ENCODE data around the gene SNAI3. TPM values are rescaled to one million over a fixed set of nuclear protein-coding genes. Genes with fewer than 3 reads are reported as not detected.

Gene SNAI3
- polyA plus RNA-seq, 1 donor from 2014 or later = not detected

DNA sequence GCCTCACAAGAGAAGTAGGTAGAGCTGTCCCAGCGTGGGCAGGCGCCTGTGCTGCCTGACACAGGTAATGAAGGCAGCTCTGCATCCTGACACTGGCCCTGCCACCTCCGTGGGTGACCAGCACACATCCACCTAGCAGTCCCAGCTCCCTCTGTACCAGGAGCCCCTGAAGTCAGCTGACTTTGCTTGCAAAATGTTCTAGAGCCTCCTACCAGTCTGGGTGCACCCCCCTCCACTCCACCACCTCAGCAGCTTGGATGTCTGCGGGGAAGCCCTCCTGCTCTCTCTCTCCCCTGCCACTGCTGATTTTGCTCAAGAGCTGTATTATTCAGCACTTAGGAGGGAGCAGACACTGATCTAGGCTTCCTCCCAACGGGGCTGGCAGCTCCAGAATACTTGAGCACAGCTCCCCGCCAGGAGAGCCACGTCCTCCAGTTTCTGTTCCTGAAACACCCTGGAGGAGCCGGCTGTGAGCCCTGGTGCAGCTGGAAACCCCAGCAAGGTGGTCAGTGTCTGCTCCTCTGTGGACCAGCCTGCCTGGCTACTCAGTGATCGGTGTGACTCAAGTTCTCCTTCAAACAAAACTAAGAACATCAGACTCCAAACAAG, 18.9 kb upstream of the SNAI3 start:
- Histone ChIP-seq H3K9ac (ENCODE audit: low read length) (peak overlapping the region; percentile 72), H3K79me2 (replicated peaks; ENCODE audit: insufficient read depth, low read length) (peaks cover 15% of the 10 kb centered on the region), H3K9me3 (ENCODE audit: low read length) (no peaks in the 10 kb centered on the region), H3K27me3 (ENCODE audit: insufficient read depth, low read depth, low read length) (no peaks in the 10 kb centered on the region), H3K4me3 (ENCODE audit: low read length) (peak overlapping the region; percentile 94), H2AFZ (ENCODE audit: low read depth, low read length) (no peak overlapping the region), H4K20me1 (ENCODE audit: insufficient read depth) (no peaks in the 10 kb centered on the region), H3K9me2 (ENCODE audit: insufficient read depth, low read length) (no peaks in the 10 kb centered on the region), H3K27ac (ENCODE audit: low read length) (no peak overlapping the region), H3K4me2 (ENCODE audit: low read length) (peak overlapping the region; percentile 96), H3F3A (ENCODE audit: insufficient read depth, low read length, poor library complexity, severe bottlenecking) (no peaks in the 10 kb centered on the region), H3K36me3 (ENCODE audit: insufficient read depth, low read length) (no peaks in the 10 kb centered on the region)
- TF ChIP-seq MXI1 (conservative IDR thresholded peaks at IDR 0.05; ENCODE audit: poor library complexity, severe bottlenecking) (no peak), TAF1 (IDR thresholded peaks at IDR 0.05; ENCODE audit: low read depth) (no peak), EP300 (conservative IDR thresholded peaks at IDR 0.05; ENCODE audit: poor library complexity, severe bottlenecking) (no peak), POLR2AphosphoS5 (IDR thresholded peaks at IDR 0.05) (no peak), SMC3 (conservative IDR thresholded peaks at IDR 0.05; ENCODE audit: poor library complexity) (no peak), EZH2 (IDR thresholded peaks at IDR 0.05; ENCODE audit: borderline replicate concordance, insufficient read depth, low read length, poor library complexity, severe bottlenecking) (no peak)
- TF ChIP-seq, protein P1, sequence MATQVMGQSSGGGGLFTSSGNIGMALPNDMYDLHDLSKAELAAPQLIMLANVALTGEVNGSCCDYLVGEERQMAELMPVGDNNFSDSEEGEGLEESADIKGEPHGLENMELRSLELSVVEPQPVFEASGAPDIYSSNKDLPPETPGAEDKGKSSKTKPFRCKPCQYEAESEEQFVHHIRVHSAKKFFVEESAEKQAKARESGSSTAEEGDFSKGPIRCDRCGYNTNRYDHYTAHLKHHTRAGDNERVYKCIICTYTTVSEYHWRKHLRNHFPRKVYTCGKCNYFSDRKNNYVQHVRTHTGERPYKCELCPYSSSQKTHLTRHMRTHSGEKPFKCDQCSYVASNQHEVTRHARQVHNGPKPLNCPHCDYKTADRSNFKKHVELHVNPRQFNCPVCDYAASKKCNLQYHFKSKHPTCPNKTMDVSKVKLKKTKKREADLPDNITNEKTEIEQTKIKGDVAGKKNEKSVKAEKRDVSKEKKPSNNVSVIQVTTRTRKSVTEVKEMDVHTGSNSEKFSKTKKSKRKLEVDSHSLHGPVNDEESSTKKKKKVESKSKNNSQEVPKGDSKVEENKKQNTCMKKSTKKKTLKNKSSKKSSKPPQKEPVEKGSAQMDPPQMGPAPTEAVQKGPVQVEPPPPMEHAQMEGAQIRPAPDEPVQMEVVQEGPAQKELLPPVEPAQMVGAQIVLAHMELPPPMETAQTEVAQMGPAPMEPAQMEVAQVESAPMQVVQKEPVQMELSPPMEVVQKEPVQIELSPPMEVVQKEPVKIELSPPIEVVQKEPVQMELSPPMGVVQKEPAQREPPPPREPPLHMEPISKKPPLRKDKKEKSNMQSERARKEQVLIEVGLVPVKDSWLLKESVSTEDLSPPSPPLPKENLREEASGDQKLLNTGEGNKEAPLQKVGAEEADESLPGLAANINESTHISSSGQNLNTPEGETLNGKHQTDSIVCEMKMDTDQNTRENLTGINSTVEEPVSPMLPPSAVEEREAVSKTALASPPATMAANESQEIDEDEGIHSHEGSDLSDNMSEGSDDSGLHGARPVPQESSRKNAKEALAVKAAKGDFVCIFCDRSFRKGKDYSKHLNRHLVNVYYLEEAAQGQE (IDR thresholded peaks at IDR 0.05; ENCODE audit: borderline replicate concordance) = no peak
- TF ChIP-seq, protein P2, sequence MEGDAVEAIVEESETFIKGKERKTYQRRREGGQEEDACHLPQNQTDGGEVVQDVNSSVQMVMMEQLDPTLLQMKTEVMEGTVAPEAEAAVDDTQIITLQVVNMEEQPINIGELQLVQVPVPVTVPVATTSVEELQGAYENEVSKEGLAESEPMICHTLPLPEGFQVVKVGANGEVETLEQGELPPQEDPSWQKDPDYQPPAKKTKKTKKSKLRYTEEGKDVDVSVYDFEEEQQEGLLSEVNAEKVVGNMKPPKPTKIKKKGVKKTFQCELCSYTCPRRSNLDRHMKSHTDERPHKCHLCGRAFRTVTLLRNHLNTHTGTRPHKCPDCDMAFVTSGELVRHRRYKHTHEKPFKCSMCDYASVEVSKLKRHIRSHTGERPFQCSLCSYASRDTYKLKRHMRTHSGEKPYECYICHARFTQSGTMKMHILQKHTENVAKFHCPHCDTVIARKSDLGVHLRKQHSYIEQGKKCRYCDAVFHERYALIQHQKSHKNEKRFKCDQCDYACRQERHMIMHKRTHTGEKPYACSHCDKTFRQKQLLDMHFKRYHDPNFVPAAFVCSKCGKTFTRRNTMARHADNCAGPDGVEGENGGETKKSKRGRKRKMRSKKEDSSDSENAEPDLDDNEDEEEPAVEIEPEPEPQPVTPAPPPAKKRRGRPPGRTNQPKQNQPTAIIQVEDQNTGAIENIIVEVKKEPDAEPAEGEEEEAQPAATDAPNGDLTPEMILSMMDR (IDR thresholded peaks at IDR 0.05; ENCODE audit: poor library complexity, severe bottlenecking) = no peak

DNA sequence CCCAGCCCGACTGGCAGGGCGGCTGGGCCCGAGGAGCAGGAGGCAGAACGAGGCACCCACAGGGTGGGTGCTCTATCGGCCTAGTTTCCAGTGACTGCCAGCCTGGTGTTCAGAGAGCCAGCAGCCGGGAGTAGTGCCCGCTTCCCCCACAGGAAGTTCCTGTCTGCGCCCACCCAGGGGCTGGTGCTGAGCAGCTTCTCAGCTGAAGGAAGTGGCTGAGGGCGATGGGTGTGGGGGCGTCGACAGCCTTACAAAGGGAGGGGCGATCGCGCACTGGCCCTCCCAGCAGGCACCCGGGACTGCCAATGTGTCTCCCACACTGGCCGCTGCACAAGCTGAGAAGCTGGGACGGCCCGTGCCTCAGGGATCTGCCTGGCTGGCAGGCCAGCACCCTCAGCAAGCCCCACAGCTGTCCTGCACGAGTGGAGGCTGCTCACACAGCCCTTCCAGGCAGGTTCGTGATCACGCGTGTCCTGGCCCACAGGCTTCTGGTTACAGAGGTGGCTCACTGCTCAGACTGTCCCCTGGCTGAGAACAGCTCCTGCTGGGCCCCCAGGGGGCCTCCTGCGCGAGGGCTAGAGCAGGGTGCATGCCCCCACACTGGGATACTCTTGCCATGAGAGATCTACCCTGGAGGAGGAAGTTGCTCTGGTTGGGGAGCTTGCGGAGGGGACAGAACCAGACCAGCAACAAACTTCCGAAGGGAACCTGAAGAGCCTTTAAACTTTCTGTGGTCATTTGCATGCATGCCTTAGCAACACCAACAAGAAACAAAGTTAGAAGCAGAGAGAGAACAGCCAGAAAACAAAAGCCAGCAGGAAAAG, 17.4 kb upstream of the SNAI3 start:
- Histone ChIP-seq H3K4me3 (ENCODE audit: low read length) (no peak overlapping the region), H4K20me1 (ENCODE audit: insufficient read depth) (no peaks in the 10 kb centered on the region), H3K4me2 (ENCODE audit: low read length) (no peak overlapping the region), H3K27me3 (ENCODE audit: insufficient read depth, low read depth, low read length) (no peaks in the 10 kb centered on the region), H3K36me3 (ENCODE audit: insufficient read depth, low read length) (no peaks in the 10 kb centered on the region), H3K9me3 (ENCODE audit: low read length) (no peaks in the 10 kb centered on the region), H3K79me2 (replicated peaks; ENCODE audit: insufficient read depth, low read length) (peaks cover 15% of the 10 kb centered on the region), H3K9me2 (ENCODE audit: insufficient read depth, low read length) (no peaks in the 10 kb centered on the region), H3K27ac (ENCODE audit: low read length) (no peak overlapping the region), H2AFZ (ENCODE audit: low read depth, low read length) (no peak overlapping the region), H3F3A (ENCODE audit: insufficient read depth, low read length, poor library complexity, severe bottlenecking) (no peaks in the 10 kb centered on the region), H3K9ac (ENCODE audit: low read length) (no peak overlapping the region)
- TF ChIP-seq EP300 (conservative IDR thresholded peaks at IDR 0.05; ENCODE audit: poor library complexity, severe bottlenecking) (no peak), POLR2AphosphoS5 (IDR thresholded peaks at IDR 0.05) (no peak), RAD21 (conservative IDR thresholded peaks at IDR 0.05) (no peak), TAF1 (IDR thresholded peaks at IDR 0.05; ENCODE audit: low read depth) (no peak)
- TF ChIP-seq, protein P2 (IDR thresholded peaks at IDR 0.05; ENCODE audit: poor library complexity, severe bottlenecking) = no peak
